Uterus (tissue), 2 donors: ENCODE results near the gene GPR68.

Experiments
- POLR2A ChIP-seq, 2 donors: fragments of 450-650 bp; IDR thresholded peaks; one replicate each; pipeline ENCODE4 v1.6.1; 2016; ENCODE audit warnings: antibody characterized with exemption in 2 of 2, mild to moderate bottlenecking in 1 of 2, moderate library complexity in 1 of 2
- TF ChIP-seq, protein P1 (sequence below), 4 experiments: fragments of 200-600 bp in 2 of 4; fragments of 450-650 bp in 2 of 4; sonication (generic) in 2 of 4; IDR thresholded peaks; one replicate each; pipeline ENCODE4 v1.5.1; 2016 to 2019; ENCODE audit warnings: antibody characterized with exemption in 4 of 4, mild to moderate bottlenecking in 2 of 4, moderate library complexity in 1 of 4

DNA sequence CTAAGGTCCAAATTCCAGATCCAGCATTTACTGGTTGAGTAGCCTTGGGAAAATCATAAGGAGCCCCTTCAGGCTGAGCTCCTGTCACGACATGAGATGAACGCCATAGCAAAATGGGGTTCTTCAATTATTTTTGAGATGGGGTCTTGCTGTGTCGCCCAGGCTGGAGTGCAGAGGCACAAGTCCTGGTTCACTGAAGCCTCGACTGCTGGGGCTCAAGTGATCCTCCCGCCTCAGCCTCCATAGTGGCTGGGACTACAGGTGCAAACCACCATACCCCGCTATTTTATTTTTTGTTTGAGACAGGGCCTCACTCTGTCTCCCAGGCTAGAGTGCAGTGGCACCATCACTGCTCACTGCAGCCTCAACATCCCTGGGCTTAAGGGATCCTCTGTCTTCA is 25.7 kb upstream of the GPR68 start:
- TF ChIP-seq, protein P1, sequence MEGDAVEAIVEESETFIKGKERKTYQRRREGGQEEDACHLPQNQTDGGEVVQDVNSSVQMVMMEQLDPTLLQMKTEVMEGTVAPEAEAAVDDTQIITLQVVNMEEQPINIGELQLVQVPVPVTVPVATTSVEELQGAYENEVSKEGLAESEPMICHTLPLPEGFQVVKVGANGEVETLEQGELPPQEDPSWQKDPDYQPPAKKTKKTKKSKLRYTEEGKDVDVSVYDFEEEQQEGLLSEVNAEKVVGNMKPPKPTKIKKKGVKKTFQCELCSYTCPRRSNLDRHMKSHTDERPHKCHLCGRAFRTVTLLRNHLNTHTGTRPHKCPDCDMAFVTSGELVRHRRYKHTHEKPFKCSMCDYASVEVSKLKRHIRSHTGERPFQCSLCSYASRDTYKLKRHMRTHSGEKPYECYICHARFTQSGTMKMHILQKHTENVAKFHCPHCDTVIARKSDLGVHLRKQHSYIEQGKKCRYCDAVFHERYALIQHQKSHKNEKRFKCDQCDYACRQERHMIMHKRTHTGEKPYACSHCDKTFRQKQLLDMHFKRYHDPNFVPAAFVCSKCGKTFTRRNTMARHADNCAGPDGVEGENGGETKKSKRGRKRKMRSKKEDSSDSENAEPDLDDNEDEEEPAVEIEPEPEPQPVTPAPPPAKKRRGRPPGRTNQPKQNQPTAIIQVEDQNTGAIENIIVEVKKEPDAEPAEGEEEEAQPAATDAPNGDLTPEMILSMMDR (IDR thresholded peaks at IDR 0.05): no peak
- TF ChIP-seq POLR2A (IDR thresholded peaks at IDR 0.05): no peak
